ENCODE results near the gene SLC17A9.

SLC17A9 gene

DNA sequence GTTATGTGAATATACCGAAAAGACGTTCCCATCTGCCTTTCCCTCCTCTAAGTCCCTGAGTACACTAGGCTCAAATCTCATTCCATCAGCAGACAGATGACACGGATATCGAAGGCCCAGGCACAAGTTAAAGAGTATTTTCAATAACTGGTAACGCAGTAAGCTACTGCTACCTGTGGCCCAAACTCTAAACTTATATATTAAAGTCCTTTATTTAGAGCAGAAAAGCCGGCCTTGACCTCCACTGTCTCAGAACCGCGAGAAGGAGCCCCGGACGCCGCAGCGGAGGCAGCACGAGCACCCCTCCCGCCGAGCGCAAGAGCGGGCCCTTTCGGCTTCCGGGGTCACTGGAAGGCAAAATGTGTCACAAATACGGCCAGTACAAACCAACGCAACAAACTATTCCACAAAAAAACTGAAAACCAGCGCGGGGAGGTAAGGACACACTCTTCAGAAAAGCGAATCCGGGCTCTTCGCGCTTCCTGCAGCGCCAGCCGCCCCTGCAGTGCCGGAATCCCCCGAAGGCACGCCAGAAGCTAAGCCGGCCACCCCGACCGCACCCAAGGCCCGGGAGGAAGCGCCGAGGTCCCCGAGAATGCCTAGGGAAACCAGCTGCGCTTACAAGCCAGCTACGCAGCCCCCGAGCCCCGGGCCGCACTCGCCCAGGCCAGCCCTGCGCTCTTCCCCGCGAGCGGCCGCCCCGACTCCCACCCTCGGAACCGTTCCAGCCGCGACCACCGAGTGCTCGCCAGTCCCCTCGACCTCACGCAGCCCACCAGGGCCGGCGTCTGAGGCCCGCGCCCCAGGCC is 26.9 kb upstream of the SLC17A9 start:
- peak overlapping the region; percentile 94 for H3K4me3 ChIP-seq (replicated peaks; ENCODE audit: low read depth, low read length)
- peak; percentile 19 for DNase-seq (ENCODE audit: low read depth)
- TF ChIP-seq, protein P1, sequence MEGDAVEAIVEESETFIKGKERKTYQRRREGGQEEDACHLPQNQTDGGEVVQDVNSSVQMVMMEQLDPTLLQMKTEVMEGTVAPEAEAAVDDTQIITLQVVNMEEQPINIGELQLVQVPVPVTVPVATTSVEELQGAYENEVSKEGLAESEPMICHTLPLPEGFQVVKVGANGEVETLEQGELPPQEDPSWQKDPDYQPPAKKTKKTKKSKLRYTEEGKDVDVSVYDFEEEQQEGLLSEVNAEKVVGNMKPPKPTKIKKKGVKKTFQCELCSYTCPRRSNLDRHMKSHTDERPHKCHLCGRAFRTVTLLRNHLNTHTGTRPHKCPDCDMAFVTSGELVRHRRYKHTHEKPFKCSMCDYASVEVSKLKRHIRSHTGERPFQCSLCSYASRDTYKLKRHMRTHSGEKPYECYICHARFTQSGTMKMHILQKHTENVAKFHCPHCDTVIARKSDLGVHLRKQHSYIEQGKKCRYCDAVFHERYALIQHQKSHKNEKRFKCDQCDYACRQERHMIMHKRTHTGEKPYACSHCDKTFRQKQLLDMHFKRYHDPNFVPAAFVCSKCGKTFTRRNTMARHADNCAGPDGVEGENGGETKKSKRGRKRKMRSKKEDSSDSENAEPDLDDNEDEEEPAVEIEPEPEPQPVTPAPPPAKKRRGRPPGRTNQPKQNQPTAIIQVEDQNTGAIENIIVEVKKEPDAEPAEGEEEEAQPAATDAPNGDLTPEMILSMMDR (IDR thresholded peaks at IDR 0.05; ENCODE audit: low read length, missing control alignments) = no peak

DNA sequence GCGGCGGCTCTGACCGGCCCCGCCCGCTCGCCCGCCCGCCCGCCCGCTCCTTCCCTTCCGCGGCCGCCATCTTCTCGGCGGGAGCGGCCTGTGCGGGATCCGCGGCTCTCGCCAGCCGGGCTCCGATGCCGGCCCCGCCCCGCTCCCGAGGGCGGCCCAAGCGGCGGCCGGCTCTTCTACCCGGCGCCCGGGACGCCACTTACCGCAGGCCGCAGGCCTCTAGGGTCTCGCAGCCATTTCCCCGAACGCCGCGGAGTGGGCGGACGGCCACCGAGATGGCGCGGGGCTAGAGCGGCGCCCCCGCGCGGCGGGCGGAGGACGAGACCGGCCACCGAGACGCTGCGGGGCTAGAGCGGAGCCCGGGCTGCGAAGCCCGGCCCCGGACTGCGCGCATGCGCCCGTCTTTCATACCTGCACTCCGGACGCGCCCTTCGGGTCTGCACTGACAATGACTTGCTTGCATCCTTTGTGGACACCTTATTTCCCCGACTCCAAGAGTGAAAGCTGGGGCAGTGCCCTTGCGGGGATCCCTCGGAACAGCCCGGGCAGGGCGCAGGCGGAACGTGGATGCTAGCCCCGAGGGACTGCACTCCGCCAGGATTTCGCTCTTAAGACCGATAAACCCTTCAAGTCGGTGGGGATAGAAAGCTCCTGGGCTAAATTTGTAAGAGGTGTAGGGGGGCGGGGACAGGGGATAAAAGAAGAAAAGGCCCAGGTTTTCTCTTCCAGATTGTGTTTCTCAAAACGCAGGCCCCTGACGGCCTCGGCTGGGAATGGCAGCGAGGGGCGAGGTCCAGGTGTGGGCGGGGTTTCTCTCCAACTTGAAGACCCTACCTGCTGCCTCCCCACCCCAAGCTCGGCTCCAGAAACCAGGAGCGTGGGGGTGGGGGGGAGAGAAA is 26.0 kb upstream of the SLC17A9 start, which contains the start of gene DIDO1:
Gene DIDO1 (minus strand): TSS at position 277 of the 899 bp plus-strand sequence.
- peak within 1 kb of the TSS; percentile 94 for H3K4me3 ChIP-seq (replicated peaks; ENCODE audit: low read depth, low read length)
- DNase-seq (ENCODE audit: low read depth) = peak; percentile 85
- TF ChIP-seq, protein P1 (IDR thresholded peaks at IDR 0.05; ENCODE audit: low read length, missing control alignments) = peak; percentile 13

DNA sequence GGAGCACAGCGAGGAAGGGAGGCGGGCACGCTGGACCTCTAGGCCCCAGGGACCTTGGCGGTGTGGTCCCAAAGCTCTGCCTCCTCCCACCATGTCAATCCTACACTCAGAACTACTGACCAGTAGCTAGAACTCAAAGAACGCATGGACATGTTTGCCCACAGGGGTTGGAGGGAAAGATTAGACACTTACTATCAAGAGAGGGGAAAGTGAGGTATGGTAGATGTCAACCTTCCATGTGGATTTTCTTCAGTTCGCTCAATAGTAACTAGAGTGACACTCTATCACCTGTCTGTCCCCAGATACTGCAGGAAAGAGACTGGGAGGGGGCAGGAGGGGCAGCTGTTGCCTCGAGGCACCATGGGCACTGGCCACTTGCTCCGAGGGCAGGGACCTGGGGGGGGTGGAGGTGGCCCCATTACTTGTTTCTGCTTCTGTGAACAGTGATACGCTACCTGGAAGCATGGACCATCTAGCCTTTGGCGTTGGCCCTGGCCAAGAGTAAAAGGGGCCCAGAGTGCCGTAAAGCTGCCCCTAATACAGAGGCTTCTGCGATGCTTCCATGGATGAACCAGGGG is 25.3 kb upstream of the SLC17A9 start:
- H3K4me3 ChIP-seq (replicated peaks; ENCODE audit: low read depth, low read length) = peak overlapping the region; percentile 94
- TF ChIP-seq, protein P1 (IDR thresholded peaks at IDR 0.05; ENCODE audit: low read length, missing control alignments) = no peak
- DNase-seq (ENCODE audit: low read depth) = no peak

DNA sequence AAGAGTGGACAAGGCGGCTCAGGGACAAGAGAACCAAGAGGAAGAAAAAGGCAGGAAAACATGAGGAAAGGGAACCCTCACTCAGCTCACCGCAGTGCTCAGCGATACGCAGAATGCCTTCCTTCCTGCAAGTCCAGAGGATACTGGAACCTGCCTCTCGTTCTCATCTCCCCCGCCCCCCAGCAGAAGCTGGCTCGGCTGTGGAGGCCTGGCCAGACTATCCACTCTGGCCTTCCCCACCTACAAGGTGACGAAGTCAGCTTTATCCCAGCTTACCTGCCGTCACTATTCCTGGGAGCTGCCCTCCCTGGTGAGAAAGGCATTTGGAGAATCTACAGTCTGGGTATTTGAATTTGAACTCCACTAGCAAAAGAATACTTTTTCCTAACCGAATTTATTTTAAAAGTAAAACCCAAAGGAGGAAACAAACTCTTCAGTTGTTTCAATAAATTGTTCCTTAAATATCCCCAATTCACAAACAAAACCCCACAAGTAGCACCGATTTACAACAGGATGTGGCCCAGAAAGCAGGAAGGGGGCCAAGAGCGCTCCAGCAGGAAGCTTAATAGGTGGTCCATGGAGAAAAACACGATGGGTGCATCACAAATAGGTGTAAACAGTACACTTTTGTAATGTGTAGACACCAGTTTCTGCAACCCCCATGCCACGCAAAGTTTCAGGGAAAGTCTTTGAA is 24.1 kb upstream of the SLC17A9 start:
- no peak for DNase-seq (ENCODE audit: low read depth)
- TF ChIP-seq, protein P1 (IDR thresholded peaks at IDR 0.05; ENCODE audit: low read length, missing control alignments) = no peak
- H3K4me3 ChIP-seq (replicated peaks; ENCODE audit: low read depth, low read length) = peak overlapping the region; percentile 56

DNA sequence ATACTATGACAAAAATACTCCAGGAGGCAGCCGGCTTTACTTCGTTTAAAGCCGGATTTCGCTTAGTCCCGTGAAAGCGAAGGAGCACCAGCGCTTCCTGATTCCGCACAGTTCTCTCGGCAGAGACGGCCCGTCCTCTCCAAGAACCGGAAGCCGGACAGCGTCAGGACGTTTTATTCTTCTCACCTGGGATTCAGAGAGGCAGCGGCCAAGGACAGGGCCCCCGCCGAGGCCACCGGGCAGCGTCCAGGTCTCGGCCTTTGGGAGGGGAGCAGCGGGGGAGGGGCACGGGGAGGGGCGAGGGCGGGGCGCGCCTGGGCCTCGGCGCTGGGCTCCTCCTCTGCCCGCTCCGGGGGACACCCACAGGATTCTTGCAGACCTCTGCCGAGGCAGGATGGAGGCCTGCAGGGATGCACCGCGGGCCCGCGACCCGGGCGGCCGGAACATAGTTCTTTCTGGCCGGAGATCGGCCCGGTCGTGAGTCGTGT is 23.4 kb upstream of the SLC17A9 start:
- H3K4me3 ChIP-seq (replicated peaks; ENCODE audit: low read depth, low read length) = peak overlapping the region; percentile 56

More for the DNA sequence above, 23.4 kb upstream of the SLC17A9 start:
- TF ChIP-seq, protein P1 (IDR thresholded peaks at IDR 0.05; ENCODE audit: low read length, missing control alignments) = no peak
- DNase-seq (ENCODE audit: low read depth) = peak; percentile 52

All from fibroblast of pulmonary artery (primary cell).